KBM-7 (cell line): ENCODE measurements around the gene MATCAP1.

Experiments
- DNase-seq: peaks from one replicate; pipeline ENCODE4 v3.0.0-alpha.2; 2015
- in situ Hi-C: fragments of 300-500 bp; cut with MboI; formaldehyde crosslinking; loops from 2 replicates; pipeline ENCODE4 v1.14.3; 2020; ENCODE audit warnings: low sequenced_read_pairs, low pct_unique_long_range_greater_than_20kb, mixed read lengths

Gene MATCAP1

DNA sequence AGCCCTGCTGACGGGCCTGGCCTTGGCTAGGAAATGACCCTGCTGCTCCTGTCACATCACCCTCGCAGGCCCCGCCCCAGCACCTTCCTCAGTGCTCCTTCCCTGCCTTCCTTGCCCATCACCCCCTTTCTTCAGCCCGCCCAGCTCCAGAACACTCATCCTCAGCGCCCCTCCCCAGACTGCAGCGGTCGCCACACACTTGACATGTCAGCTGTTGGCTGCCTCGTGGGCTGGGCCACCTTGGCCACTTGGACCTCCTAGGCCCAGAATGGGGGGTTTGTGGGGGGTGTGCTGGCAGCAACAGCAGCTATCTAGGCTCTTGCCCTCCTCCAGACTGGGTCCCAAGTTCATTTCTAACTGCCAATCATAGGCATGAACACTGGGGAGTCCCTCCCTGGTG, 25.8 kb upstream of the MATCAP1 start:
- in situ Hi-C loops: no loop called here

DNA sequence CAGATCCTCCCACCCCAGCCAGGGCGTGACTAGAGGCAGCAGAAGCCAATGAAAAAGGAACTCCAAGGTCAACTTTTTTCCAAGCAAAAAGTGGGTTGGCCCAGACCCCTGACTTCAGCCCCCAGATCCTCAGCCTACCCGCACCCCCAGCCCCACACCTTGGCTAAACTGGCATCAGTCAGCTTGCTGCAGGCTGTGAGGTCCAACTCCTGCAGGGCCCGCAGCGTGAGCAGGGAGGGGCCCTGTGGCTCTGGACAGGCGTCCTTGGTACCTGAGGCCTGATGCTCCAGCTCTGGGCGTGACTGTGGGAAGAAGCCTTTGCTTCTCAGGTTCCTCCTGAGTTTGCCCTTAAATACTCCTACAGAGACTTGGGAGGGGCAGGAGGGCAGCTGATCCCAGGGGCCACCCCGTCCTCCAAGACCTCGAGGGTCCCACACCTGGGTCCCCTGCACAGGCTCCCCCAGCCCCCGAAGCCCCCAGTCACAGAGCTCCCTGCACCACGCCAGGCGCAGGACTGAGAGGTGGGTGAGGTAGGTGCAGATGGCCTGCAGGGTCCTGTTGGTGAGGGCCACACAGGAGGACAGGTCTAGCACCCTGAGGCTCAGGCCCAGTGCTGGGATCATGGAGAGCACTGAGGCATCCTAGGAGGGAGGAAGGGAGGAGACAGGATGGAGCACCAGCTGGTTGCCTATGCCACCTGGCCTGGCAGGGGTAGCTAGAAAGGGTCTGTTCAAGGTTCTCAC, 24.6 kb upstream of the MATCAP1 start:
- in situ Hi-C loops: no loop called here
- no peak for DNase-seq

More for the DNA sequence above, 25.8 kb upstream of the MATCAP1 start:
- DNase-seq: no peak

DNA sequence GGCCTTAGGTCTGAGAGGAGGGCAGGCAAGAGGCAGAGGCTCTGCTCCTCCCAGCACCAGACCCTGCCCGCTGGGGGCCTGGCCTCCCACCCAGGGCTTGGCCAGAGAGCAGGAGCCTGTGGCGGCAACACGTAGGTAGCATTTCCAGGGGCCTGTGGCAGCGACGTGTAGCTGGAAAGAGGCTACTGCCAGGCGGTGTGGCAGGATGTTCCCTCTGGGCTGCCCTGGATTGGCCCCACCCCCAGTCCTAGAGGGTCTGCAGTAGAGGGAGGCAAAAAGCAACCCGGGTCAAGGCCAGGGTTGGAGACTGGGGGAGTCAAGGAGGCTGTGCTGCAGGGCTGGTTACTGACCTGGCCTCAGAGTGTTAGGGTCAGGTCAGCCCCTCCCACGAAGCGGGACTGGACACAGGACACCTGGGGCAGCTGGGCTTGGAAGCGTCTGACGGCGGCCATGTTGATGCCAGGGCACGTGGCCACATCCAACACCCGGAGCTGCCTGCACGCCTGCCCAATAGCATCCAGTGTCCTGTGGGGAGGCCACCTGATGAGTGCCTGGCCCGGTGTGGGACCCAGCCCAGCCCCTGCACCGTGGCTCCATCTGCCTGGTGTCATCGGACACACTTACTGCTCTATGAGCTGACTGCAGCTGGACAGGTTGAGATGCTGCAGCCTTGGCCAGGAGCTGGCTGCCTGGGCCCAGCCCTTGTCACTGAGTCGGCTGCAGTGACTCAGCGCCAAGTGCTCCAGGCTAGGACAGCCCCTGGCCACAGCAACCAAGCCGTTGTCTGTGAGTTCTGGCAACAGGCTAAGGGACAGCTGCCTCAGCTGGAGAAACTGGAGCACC, 23.7 kb upstream of the MATCAP1 start:
- in situ Hi-C loops: no loop called here
- no peak for DNase-seq

GRCh38 chr16:67206838-67207248, 23.1 kb upstream of the MATCAP1 start:
- in situ Hi-C loops: no loop called here
- DNase-seq: no peak

DNA sequence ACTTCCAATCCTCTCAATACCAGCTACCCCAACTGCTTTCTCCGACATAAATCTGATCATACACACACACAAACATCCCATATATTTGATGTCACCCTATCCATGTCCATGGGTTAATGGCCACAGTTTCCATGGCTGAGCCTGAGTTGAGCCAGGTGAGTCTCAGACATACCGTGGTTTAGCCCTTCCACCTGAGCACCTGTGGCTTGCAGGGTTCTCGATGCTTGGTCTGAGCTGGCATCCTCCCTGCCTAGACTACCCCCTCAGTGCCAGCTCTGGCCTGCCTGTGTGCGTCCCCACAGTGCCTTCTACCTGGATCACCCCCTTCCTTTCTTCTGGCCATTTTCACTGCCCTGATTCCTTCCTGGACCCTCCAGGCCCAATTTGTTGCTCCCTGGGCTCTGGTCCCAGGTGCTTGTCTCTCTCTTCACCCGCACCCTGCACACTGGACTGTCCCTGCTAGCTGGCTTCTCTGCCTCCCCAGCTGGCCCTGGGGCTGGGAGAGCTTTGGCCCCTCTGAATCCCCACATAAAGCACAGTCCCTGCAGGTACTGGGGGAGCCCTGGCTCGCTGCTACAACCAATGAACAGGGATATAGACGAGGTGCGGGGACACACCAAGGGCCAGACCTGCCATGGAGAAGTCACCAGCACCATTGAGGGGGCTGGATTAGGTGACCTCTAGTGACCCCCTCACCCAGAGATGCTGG, 22.5 kb upstream of the MATCAP1 start:
- in situ Hi-C loops: no loop called here

DNA sequence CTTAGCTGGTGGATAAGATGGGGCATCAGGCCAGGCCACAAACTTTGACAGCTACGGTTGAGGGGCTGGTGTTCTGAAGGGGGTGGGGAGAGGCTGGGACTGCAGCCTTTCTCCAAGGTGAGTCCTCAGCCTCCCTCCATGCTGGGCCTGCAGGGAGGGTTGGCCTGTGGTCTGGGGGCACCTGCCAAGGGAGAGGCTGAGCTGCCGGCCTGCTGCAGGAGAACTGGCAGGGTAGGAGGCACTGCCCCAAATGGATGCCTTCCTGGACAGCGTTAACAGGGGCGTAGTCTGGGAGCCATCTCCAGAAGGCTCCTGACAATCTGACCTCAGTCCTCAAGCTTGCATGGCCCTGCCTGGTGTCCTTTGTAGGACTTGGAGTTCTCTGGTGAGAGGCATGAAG, 20.3 kb upstream of the MATCAP1 start:
- no peak for DNase-seq
- in situ Hi-C loops: no loop called here

More for the DNA sequence above, 22.5 kb upstream of the MATCAP1 start:
- DNase-seq: no peak

GRCh38 chr16:67202956-67203493, 19.3 kb upstream of the MATCAP1 start:
- in situ Hi-C loops: no loop called here
- DNase-seq: no peak

DNA sequence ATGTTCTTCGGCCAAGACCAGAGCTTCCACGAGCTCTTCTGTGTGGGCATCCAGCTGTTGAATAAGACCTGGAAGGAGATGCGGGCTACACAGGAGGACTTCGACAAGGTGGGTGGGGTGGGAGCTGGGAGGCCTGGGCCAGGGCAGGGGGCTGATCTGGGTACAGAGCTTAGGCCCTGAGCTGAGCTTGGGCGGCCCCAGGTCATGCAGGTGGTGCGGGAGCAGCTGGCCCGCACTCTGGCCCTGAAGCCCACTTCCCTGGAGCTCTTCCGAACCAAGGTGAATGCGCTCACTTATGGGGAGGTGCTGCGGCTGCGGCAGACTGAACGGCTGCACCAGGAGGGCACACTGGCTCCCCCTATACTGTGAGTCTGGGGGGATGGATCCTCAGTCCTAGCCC, 18.7 kb upstream of the MATCAP1 start:
- in situ Hi-C loops: no loop called here
- DNase-seq: no peak

GRCh38 chr16:67201411-67202345, 17.9 kb upstream of the MATCAP1 start:
- in situ Hi-C loops: no loop called here
- no peak for DNase-seq

GRCh38 chr16:67200491-67200890, 16.7 kb upstream of the MATCAP1 start:
- in situ Hi-C loops: no loop called here
- DNase-seq: no peak

DNA sequence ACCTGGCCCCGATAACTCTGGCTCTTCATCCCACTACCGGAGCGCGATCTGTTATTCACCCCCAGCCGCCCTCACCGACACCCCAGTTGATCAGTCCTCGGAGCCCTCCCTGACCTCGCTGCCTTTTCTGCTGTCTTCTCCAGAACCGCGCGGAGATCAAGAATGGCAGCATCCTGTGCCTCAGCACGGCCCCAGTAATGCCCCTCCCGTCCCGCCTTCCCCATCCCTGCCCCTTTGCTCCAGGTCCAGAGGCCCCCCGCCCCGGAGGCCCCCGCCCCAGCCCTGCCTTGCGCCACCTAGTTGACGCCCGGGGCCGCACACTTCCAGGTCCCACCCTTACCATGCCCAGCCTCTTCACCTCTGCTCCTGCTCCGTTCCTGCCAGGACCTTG, 16.0 kb upstream of the MATCAP1 start:
- in situ Hi-C loops: no loop called here
- DNase-seq: no peak

DNA sequence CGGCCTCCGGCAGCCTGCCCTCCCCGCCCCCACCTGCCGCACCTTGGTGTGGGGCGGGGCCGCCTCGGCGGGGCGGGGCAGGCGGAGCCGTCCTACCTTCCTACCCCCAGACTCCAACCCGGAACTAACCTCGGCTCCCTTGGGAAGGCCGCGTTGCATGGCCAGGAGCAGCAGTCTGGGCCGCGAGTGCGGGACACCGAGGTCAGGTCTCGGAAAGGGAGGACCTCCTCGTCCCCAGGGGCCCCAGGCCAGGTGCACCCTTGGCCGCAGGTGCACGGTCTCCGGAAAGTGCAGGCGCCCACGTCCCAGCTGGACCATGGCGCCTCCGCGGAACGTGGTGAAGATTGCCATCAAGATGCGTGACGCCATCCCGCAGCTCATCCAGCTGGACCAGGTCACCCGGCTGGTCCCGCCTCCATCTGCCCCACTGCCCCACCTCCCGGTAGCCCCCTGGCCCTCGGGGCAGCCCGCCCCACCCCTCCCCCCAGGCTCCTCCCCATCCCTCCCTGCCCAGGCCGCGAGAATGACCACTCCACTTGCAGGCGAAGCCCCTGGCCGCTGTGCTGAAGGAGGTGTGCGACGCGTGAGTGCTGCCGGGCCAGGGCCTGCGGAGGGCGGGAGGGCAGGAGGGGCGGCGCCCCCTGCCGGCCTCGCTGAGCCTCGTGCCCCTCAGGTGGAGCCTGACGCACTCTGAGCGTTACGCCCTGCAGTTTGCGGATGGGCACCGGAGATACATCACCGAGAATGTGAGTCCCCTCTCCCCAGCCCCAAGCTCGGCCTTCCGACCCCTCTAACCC, 15.4 kb upstream of the MATCAP1 start, which contains the start of gene ELMO3:
TSS of gene ELMO3 (plus strand) at position 121 of the 797 bp plus-strand sequence. CDS start at position 317, 196 bp downstream.
- in situ Hi-C loops: no loop called here
- no peak for DNase-seq

GRCh38 chr16:67198238-67198734, 14.5 kb upstream of the MATCAP1 start:
- in situ Hi-C loops: no loop called here
- peak; percentile 41 for DNase-seq

GRCh38 chr16:67197704-67198103, 13.9 kb upstream of the MATCAP1 start:
- no peak for DNase-seq
- in situ Hi-C loops: no loop called here

- no peak for DNase-seq
- in situ Hi-C loops: no loop called here
These were observed 13.1 kb upstream of the MATCAP1 start for GRCh38 chr16:67196881-67197280.

DNA sequence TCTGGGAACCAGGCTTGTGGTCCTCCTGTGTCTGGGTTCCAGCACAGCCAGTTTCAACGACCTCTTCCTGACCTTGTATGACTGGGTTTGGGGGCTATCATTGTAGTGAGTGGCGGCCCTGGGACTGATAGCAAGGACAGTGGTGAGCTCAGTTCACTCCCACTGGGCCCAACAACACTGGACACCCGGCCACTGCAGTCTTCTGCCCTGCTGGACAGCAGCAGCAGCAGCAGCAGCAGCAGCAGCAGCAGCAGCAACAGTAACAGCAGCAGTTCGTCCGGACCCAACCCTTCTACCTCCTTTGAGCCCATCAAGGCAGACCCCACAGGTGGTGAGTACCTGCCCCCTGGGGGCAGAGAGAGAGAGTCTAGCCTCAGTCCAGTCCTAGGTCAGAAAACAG, 11.9 kb upstream of the MATCAP1 start:
- no peak for DNase-seq
- in situ Hi-C loops: no loop called here

- in situ Hi-C loops: no loop called here
- DNase-seq: no peak
These were observed 10.5 kb upstream of the MATCAP1 start for GRCh38 chr16:67194260-67194659.

GRCh38 chr16:67193536-67193935, 9.8 kb upstream of the MATCAP1 start:
- no peak for DNase-seq

More at GRCh38 chr16:67193536-67193935, 9.8 kb upstream of the MATCAP1 start:
- in situ Hi-C loops: no loop called here
